Astrocyte of the hippocampus (primary cell): ENCODE measurements around the gene DCAF17.
A peak's percentile ranks its signal among the peaks of the same experiment; 100 is the strongest.
"Not testable (repeated sequence)": the region's sequence is repeated elsewhere in the genome, so short reads cannot be mapped to it uniquely, and the experiment has no call there.

Source experiments
- DNase-seq: peaks from one replicate; pipeline ENCODE4 v3.0.0; 2011; ENCODE audit warnings: low read depth, low spot score

The DCAF17 gene

GRCh38 chr2:171410101-171410500 is 23.9 kb upstream of the DCAF17 start:
- peak; percentile 35 for DNase-seq

- DNase-seq = no peak
These were observed 23.4 kb upstream of the DCAF17 start for GRCh38 chr2:171410624-171411023.

DNA sequence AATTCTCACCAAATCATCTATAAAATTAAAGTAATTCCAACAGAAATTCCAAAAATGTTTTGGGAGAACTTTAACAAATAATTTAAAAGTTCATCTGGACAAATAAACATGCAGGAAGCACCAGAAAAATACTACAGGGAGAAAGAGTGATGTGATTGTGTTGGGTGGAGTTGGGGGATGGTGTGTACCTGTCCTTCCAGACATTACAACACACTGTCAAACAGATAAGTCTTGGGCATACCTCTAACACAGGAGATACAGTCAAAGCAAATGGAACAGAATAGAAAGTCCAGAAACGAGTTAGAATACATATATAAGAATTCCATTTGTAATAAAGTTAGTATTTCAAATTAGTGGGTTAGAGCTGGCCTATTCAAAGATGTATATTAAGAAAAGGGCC is 22.8 kb upstream of the DCAF17 start:
- DNase-seq = no peak

GRCh38 chr2:171411791-171412483 is 22.1 kb upstream of the DCAF17 start:
- DNase-seq = no peak

DNA sequence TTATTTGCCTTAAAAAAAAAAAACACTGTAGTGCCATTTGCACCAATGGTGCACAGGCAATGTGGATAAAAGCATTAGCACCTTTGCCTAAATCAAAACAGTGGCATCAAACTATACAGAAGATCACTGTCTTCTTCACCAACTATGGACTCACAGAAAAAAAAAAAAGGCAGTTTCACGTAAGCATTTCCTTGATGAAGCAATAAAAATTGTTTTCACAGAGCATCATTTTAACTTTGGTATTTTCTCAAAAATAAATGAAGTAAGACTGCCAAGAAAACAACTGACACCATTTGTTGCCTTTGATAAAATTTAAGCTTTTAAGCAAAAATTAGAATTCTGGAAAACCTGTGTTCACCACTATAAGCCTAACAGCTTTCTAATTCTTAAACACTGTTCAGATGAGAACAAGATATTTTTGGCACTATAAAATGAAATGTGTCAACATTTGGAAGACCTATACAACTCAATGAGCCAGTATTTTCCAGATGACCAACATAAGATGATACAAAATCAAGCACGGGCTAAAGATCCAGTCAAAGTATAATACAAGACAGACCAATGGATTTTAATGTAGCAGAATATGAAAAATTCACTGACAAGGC is 21.4 kb upstream of the DCAF17 start:
- no peak for DNase-seq

GRCh38 chr2:171414645-171415044 is 19.4 kb upstream of the DCAF17 start:
- DNase-seq = not testable (repeated sequence)

- DNase-seq = peak; percentile 95
These were observed 17.8 kb upstream of the DCAF17 start for GRCh38 chr2:171416009-171416926.

- no peak for DNase-seq
These were observed 14.7 kb upstream of the DCAF17 start for GRCh38 chr2:171419333-171419732.

DNA sequence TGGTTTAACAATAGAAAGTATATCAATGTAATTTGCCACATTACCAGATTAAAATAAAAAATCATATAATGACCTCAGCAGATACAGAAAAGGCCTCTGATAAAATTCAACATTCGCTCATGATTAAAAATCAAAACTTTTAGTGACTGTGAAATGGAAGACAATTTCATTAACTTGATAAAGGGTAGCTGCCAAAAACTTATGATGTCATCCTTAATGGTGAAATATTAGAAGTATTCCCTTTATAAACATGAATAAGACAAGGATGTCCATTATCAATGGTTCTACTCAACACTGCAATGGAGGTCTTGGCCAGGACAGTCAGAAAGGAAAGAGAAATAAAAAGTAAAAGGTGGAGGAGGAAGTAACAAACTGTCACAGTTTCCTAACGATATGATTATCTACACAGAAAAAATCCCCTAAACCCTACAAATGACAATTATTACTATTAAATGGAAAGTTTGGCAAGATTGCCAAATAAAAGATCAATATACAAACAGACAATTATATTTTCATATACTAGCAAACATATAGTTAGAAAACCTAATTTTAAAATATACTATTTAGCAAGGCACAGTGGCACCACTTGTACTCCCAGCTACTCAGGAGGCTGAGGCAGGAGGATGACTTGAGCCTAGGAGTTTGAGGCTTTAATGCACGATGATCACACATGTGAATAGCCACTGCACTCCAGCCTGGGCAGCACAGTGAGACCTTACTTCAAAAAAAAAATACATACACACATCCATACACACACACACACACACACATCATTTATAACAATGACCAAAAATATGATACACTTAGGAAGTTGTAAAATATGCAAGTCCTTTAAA is 13.1 kb upstream of the DCAF17 start:
- DNase-seq = no peak

DNA sequence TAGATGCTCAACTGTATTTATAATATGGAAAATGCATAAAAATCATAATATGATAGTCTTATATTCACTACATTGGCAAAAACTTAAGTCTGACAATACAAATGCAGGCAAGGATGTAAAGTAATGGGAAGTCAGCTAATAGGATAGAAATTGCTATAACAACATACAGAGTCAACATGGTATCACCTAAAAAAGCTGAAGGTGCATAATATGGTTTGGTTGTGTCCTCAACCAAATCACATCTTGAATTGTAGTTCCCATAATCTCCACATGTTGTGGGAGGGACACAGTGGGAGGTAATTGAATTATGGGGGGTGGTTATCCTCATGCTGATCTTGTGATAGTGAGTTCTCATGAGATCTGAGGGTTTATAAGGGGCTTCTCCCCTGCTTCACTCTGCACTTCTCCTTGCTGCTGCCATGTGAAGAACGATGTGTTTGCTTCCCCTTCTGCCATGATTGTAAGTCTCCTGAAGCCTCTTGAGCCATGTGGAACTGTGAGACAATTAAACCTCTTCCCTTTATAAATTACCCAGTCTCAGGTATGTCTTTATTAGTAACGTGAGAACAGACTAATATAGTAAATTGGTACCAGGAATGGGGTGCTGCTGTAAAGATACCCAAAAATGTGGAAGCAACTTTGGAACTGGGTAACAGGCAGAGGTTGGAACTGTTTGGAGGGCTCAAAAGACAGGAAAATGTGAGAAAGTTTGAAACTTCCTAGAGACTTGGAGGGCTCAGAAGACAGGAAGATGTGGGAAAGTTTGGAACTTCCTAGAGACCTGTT is 11.1 kb upstream of the DCAF17 start:
- DNase-seq = not testable (repeated sequence)

- no peak for DNase-seq
These were observed 3.3 kb upstream of the DCAF17 start for GRCh38 chr2:171430516-171431410.

DNA sequence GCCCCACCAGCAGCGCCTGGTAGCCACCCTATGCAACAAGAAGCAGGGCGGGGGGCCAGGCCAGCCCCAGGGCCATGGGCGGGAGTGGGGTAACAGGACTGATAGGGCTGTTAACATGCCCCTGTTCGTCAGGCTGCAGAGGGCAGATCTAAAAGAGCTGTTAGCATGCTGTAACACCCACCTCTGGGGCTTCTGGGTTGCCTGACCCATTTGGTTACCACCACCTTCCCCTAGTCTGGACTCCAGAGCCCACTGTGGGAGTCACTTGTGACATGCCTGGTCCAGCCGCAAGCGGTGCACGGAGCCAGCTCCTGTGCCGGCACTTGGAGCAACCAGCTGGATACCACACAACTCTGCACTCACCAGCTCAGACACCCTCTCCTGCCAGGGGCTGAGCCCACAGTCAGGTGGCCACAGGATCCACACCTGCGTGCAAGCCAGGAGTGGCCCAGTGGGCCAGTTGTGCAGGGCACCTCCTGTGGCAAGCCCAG is 2.3 kb upstream of the DCAF17 start:
- DNase-seq = no peak

DNA sequence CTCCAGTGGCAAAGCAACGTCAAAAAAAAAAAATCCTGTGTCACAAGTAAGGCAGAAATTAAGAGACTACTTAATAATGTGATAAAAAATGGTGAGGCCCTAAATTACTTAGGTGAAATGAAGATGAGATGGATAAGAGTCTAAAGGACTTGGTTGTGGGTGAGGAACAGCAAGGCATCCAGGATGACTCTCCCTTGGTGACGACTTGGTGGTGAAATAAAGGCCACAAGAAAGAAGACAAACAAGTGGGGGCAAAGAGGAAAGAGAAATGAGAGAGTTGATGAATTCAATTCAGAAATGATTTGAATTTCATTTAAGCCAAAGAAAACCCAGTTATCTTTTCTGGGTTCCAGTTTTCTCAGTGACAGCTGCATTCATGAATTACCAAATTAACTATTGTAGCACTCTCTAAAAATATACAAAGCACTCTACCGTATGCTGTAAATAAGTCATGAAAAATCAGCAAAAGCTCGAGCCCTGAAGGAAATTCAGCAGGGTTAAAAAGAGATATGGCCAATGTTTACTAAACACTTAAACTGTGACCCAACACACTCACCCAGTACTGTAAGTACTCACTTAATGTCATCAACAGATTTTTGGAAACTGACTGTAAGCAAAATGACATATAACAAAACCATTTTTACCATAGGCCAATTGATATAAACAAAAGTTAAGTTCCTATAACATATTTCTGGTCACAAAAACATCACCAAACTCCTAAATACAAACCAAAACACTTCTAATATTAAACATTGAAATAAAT is 1.6 kb upstream of the DCAF17 start:
- DNase-seq = no peak

GRCh38 chr2:171432969-171433762 is 860 bp upstream of the DCAF17 start:
- peak; percentile 34 for DNase-seq

DNA sequence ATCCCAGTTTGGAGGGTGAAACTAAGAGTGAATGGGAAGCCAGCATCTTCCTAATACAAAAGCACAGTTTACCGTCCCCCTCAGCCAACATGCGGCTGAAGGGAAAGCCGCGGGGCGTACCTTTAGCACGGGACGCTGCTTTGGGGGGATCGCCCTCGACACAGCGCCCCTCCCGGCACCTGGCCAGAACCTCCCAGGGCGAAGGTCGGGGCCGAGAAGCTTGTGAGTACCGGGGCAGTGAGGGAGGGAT is 338 bp upstream of the DCAF17 start, which contains the start of gene METTL8:
Gene METTL8 (minus strand): TSS at position 228 of the 250 bp plus-strand sequence. CDS start 41,805 bp downstream, outside the sequence.
- no peak for DNase-seq

GRCh38 chr2:171436307-171436706 is 2.3 kb downstream of the DCAF17 start:
- DNase-seq = peak; percentile 69

DNA sequence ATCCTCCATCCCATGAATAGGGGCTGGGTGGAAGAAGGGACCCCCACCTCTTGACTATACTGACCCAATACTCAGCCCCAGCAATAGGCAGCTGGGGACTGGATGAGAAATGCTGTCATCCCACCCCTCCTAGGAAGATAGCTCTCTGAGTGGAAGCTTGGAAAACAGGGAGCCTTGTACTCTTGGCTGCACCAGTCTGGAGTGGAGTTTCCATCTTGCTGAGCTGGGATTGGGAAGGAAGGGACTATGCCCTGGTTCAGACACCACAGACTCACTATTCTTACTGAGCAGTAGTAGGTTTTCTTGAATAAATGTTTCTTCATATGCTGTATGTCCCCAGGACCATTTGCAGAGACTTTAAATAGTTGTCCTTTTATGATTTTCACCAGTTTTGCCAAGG is 7.4 kb downstream of the DCAF17 start:
- DNase-seq = no peak

- no peak for DNase-seq
These were observed 13.6 kb downstream of the DCAF17 start for GRCh38 chr2:171447675-171448074.
